HPDE6-E6E7 (cell line): ENCODE data around the gene SCAMP2.
"Not testable (repeated sequence)": the region's sequence is repeated elsewhere in the genome, so short reads cannot be mapped to it uniquely, and the experiment has no call there.

Experiments used
- DNase-seq: peaks from one replicate; pipeline ENCODE4 v3.0.0; 2011; ENCODE audit warnings: missing footprints; ENCODE audit errors: extremely low spot score

Gene SCAMP2

GRCh38 chr15:74890665-74890960, 17.4 kb upstream of the SCAMP2 start:
- no peak for DNase-seq

- DNase-seq = peak; percentile 90
Observed at GRCh38 chr15:74889883-74890664, 16.9 kb upstream of the SCAMP2 start, which contains the start of gene MPI. Gene MPI, plus strand, starts transcription at chr15:74890042. Its CDS starts 32 bp downstream, at chr15:74890074.

GRCh38 chr15:74889390-74889882, 16.3 kb upstream of the SCAMP2 start:
- no peak for DNase-seq

- DNase-seq = no peak
Observed at GRCh38 chr15:74888716-74889115, 15.6 kb upstream of the SCAMP2 start.

- DNase-seq = not testable (repeated sequence)
Observed at GRCh38 chr15:74887537-74888193, 14.5 kb upstream of the SCAMP2 start.

- no peak for DNase-seq
Observed at GRCh38 chr15:74885461-74885860, 12.3 kb upstream of the SCAMP2 start.

- no peak for DNase-seq
Observed at GRCh38 chr15:74884428-74885223, 11.5 kb upstream of the SCAMP2 start.

- no peak for DNase-seq
Observed at GRCh38 chr15:74882528-74882927, 9.4 kb upstream of the SCAMP2 start.

GRCh38 chr15:74878273-74878672, 5.1 kb upstream of the SCAMP2 start:
- DNase-seq = no peak

GRCh38 chr15:74873756-74874424, 725 bp upstream of the SCAMP2 start:
- DNase-seq = no peak

- no peak for DNase-seq
Observed at GRCh38 chr15:74872702-74873035, 496 bp downstream of the SCAMP2 start.

GRCh38 chr15:74870436-74871215, 2.5 kb downstream of the SCAMP2 start:
- DNase-seq = no peak

GRCh38 chr15:74869726-74870407, 3.3 kb downstream of the SCAMP2 start:
- DNase-seq = no peak

GRCh38 chr15:74869372-74869725, 3.8 kb downstream of the SCAMP2 start:
- no peak for DNase-seq

GRCh38 chr15:74868059-74868458, 5.1 kb downstream of the SCAMP2 start:
- no peak for DNase-seq

- DNase-seq = no peak
Observed at GRCh38 chr15:74867466-74868038, 5.6 kb downstream of the SCAMP2 start.

GRCh38 chr15:74866090-74866489, 7.1 kb downstream of the SCAMP2 start:
- peak; percentile 94 for DNase-seq

GRCh38 chr15:74865316-74865715, 7.8 kb downstream of the SCAMP2 start:
- no peak for DNase-seq

GRCh38 chr15:74864296-74864695, 8.9 kb downstream of the SCAMP2 start:
- DNase-seq = no peak
